HepG2 (cell line): ENCODE results near the gene SLC29A1. TPM values are rescaled to one million over a fixed set of nuclear protein-coding genes. Genes with fewer than 3 reads are reported as not detected.

Experiments used
- AGO1 ChIP-seq: fragments of 200-400 bp; formaldehyde crosslinking; IDR thresholded peaks from 2 replicates; pipeline ENCODE4 v1.6.1; 2017; ENCODE audit warnings: mild to moderate bottlenecking, low read depth, low read length, moderate library complexity; ENCODE audit not compliant: poor library complexity, severe bottlenecking
- CBX1 ChIP-seq: IDR thresholded peaks from one replicate; pipeline ENCODE4 v1.6.1; 2016; ENCODE audit warnings: antibody characterized with exemption, low read depth
- JDP2 ChIP-seq: sonication (generic); formaldehyde crosslinking; IDR thresholded peaks from 2 replicates; pipeline ENCODE4 v1.8.1; 2022; ENCODE audit warnings: missing genetic modification reagents, borderline replicate concordance
- NR2F2 ChIP-seq: IDR thresholded peaks from 2 replicates; pipeline ENCODE4 v1.6.1; 2012; ENCODE audit warnings: low read depth, inconsistent platforms, borderline replicate concordance
- RBM22 ChIP-seq: fragments of 200-400 bp; formaldehyde crosslinking; optimal IDR thresholded peaks from 2 replicates; pipeline ENCODE3; 2017; ENCODE audit warnings: mild to moderate bottlenecking, low read length, moderate library complexity
- RNF2 ChIP-seq: fragments of 450-650 bp; conservative IDR thresholded peaks from 2 replicates; pipeline ENCODE4 v1.6.1; 2016; ENCODE audit warnings: low read depth
- SALL2 ChIP-seq: sonication (generic); formaldehyde crosslinking; IDR thresholded peaks from 2 replicates; pipeline ENCODE4 v1.8.1; 2023; ENCODE audit warnings: mild to moderate bottlenecking, missing genetic modification reagents, inconsistent platforms
- SCMH1 ChIP-seq: sonication (generic); formaldehyde crosslinking; IDR thresholded peaks from 2 replicates; pipeline ENCODE4 v1.9.0; 2021; ENCODE audit warnings: missing genetic modification reagents, mild to moderate bottlenecking, borderline replicate concordance
- SKI ChIP-seq: fragments of 450-650 bp; IDR thresholded peaks from one replicate; pipeline ENCODE4 v1.6.1; 2018; ENCODE audit warnings: mild to moderate bottlenecking; ENCODE audit not compliant: partially characterized antibody
- SPEN ChIP-seq: sonication (generic); formaldehyde crosslinking; IDR thresholded peaks from 2 replicates; pipeline ENCODE4 v1.5.1; 2020; ENCODE audit warnings: low read depth, mild to moderate bottlenecking, missing genetic modification reagents
- ZMAT3 ChIP-seq: sonication (generic); formaldehyde crosslinking; conservative IDR thresholded peaks from 2 replicates; pipeline ENCODE4 v1.7.0; 2021; ENCODE audit warnings: missing genetic modification reagents
- polyA plus RNA-seq, 8 experiments: library from polyadenylated mRNA; depleted of rRNA in 3 of 8; stranded (reverse) in 7 of 8; unstranded in 1 of 8; fragments of >200 nt; fragmentation: Illumina TruSeq in 4 of 8; extraction: Trizol in 4 of 8; gene quantifications; 2 replicates each; pipeline versions ENCODE4 v1.2.1 to v1.2.3, GENCODE V29; 2011 to 2016; ENCODE audit warnings: low read depth in 4 of 8, missing spikeins in 1 of 8, mixed read lengths in 1 of 8; ENCODE audit not compliant: insufficient read depth in 1 of 8
- total RNA-seq, 5 experiments: library from RNA; depleted of rRNA; stranded (reverse); fragments of >200 nt; fragmentation: Illumina TruSeq; extraction: Trizol; gene quantifications; 2 replicates each; pipeline ENCODE4 v1.2.3, GENCODE V29; 2016; ENCODE audit warnings: low read depth in 1 of 5
- TF ChIP-seq, protein P1 (sequence below): sonication (generic); formaldehyde crosslinking; conservative IDR thresholded peaks from 2 replicates; pipeline ENCODE4 v1.4.0; 2020; ENCODE audit warnings: missing genetic modification reagents
- TF ChIP-seq, protein P2 (sequence below): fragments of 450-650 bp; IDR thresholded peaks from 2 replicates; pipeline ENCODE4 v1.6.1; 2016
- TF ChIP-seq, protein P3 (sequence below): sonication (generic); formaldehyde crosslinking; IDR thresholded peaks from 2 replicates; pipeline ENCODE4 v1.4.0; 2020; ENCODE audit warnings: missing genetic modification reagents, borderline replicate concordance
- TF ChIP-seq, protein P4 (sequence below): sonication (generic); formaldehyde crosslinking; IDR thresholded peaks from 2 replicates; pipeline ENCODE4 v1.5.1; 2020; ENCODE audit warnings: missing genetic modification reagents, mild to moderate bottlenecking, borderline replicate concordance
- TF ChIP-seq, protein P5 (sequence below): sonication (generic); formaldehyde crosslinking; IDR thresholded peaks from 2 replicates; pipeline ENCODE4 v1.9.0; 2021; ENCODE audit warnings: missing genetic modification reagents, borderline replicate concordance
- TF ChIP-seq, protein P6 (sequence below): sonication (generic); formaldehyde crosslinking; IDR thresholded peaks from 2 replicates; pipeline ENCODE4 v1.8.1; 2023; ENCODE audit warnings: mild to moderate bottlenecking, moderate library complexity, missing genetic modification reagents
- TF ChIP-seq, protein P7 (sequence below): IDR thresholded peaks from 2 replicates; pipeline ENCODE4 v1.6.1; 2012; ENCODE audit warnings: inconsistent platforms

The SLC29A1 gene
- total and polyA plus RNA-seq, 2 of the 13 experiments (the other 11 are each of a cell fraction or from before 2014, with no cell fraction given) = 43.2 to 106 TPM

DNA sequence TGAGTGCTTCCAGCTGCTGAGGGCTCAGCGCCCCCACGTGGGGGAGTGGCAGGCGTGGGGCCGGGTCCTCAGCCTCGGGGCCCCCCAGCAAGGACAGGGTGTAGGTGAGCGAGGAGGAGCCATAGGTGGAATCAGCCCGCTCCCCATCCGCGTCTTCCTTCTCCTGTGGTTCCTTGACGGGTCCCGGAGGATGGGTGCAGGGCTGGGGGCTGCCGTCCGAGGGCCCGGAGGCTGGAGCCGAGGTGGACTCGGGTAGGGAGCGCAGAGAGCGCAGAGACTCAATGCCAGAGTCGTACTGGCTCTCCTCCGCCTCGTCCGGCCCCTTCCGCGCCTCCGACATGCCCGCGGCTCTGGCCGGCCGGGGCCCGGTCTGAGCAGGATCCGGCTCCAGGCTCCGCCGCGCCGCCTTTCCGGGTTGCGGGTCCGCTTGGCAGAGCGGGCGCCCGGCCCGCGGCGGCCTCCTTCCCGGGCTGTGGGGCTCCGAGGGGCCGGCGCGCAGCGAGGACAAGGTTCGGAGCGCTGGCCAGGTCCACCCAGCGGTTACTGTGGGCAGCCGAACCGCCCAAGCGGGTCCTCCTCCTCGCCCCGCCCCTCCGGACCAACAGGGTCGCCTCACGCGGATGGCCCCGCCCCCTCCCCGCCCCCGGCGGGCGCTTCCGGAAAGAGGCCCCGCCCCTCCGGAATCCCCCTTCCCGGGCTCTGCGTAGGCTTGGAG is 41.8 kb downstream of the SLC29A1 start, which contains the start of gene NFKBIE (continued):
- TF ChIP-seq, protein P1, sequence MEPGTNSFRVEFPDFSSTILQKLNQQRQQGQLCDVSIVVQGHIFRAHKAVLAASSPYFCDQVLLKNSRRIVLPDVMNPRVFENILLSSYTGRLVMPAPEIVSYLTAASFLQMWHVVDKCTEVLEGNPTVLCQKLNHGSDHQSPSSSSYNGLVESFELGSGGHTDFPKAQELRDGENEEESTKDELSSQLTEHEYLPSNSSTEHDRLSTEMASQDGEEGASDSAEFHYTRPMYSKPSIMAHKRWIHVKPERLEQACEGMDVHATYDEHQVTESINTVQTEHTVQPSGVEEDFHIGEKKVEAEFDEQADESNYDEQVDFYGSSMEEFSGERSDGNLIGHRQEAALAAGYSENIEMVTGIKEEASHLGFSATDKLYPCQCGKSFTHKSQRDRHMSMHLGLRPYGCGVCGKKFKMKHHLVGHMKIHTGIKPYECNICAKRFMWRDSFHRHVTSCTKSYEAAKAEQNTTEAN = peak; percentile 39; the same call in 1 of the 2 replicates
- TF ChIP-seq CBX1 (no peak), SCMH1 (no peak), ZMAT3 (CRISPR knock-in tag) (peak; percentile 60; the same call in 1 of the 2 replicates), RNF2 (peak; percentile 50; the same call in 1 of the 2 replicates), AGO1 (peak; percentile 33), SKI (peak; percentile 10), SPEN (CRISPR knock-in tag) (peak; percentile 62; the same call in 1 of the 2 replicates), NR2F2 (no peak; the same call in 1 of the 2 replicates), RBM22 (no peak), JDP2 (CRISPR knock-in tag) (no peak), SALL2 (CRISPR knock-in tag) (no peak; the same call in 1 of the 2 replicates)
- TF ChIP-seq, protein P2, sequence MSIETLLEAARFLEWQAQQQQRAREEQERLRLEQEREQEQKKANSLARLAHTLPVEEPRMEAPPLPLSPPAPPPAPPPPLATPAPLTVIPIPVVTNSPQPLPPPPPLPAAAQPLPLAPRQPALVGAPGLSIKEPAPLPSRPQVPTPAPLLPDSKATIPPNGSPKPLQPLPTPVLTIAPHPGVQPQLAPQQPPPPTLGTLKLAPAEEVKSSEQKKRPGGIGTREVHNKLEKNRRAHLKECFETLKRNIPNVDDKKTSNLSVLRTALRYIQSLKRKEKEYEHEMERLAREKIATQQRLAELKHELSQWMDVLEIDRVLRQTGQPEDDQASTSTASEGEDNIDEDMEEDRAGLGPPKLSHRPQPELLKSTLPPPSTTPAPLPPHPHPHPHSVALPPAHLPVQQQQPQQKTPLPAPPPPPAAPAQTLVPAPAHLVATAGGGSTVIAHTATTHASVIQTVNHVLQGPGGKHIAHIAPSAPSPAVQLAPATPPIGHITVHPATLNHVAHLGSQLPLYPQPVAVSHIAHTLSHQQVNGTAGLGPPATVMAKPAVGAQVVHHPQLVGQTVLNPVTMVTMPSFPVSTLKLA = 0 out of 2 replicates have a peak, but pooled peaks have one; percentile 41
- TF ChIP-seq, protein P3, sequence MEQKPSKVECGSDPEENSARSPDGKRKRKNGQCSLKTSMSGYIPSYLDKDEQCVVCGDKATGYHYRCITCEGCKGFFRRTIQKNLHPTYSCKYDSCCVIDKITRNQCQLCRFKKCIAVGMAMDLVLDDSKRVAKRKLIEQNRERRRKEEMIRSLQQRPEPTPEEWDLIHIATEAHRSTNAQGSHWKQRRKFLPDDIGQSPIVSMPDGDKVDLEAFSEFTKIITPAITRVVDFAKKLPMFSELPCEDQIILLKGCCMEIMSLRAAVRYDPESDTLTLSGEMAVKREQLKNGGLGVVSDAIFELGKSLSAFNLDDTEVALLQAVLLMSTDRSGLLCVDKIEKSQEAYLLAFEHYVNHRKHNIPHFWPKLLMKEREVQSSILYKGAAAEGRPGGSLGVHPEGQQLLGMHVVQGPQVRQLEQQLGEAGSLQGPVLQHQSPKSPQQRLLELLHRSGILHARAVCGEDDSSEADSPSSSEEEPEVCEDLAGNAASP (CRISPR knock-in tag) = no peak
- TF ChIP-seq, protein P4, sequence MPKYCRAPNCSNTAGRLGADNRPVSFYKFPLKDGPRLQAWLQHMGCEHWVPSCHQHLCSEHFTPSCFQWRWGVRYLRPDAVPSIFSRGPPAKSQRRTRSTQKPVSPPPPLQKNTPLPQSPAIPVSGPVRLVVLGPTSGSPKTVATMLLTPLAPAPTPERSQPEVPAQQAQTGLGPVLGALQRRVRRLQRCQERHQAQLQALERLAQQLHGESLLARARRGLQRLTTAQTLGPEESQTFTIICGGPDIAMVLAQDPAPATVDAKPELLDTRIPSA (CRISPR knock-in tag) = no peak
- TF ChIP-seq, protein P5, sequence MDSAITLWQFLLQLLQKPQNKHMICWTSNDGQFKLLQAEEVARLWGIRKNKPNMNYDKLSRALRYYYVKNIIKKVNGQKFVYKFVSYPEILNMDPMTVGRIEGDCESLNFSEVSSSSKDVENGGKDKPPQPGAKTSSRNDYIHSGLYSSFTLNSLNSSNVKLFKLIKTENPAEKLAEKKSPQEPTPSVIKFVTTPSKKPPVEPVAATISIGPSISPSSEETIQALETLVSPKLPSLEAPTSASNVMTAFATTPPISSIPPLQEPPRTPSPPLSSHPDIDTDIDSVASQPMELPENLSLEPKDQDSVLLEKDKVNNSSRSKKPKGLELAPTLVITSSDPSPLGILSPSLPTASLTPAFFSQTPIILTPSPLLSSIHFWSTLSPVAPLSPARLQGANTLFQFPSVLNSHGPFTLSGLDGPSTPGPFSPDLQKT (CRISPR knock-in tag) = no peak
- TF ChIP-seq, protein P6, sequence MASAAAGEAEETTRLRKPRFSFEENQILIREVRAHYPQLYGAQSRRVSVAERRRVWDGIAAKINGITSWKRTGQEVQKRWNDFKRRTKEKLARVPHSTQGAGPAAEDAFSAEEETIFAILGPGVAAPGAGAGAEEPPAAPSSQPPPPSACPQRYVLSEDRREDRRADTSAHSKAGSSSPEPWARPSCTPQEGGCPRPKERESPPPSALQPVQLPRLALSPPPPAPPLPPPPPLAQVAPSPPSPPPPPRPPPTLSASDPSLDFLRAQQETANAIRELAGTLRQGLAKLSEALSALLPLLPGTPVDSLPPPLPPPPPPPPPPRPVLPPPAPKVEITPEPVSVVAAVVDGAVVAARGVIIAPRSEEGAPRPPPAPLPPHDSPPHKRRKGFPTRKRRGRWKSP = 0 out of 2 replicates have a peak, but pooled peaks have one; percentile 42
- TF ChIP-seq, protein P7, sequence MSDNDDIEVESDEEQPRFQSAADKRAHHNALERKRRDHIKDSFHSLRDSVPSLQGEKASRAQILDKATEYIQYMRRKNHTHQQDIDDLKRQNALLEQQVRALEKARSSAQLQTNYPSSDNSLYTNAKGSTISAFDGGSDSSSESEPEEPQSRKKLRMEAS = peak; percentile 69
